Endothelial cell (in vitro differentiated cells): ENCODE results near the gene TRANK1. TPM values are rescaled to one million over a fixed set of nuclear protein-coding genes. Genes with fewer than 3 reads are reported as not detected.

Experiments
- DNase-seq: peaks from one replicate; pipeline ENCODE4 v3.0.0; 2021; ENCODE audit warnings: low spot score
- H3K27ac Mint-ChIP-seq: one replicate; pipeline ENCODE4 v1.8.0; 2021; ENCODE audit warnings: mixed read lengths, inconsistent platforms; ENCODE audit not compliant: unreplicated experiment
- H3K27me3 Mint-ChIP-seq: one replicate; pipeline ENCODE4 v1.8.0; 2021; ENCODE audit warnings: mild to moderate bottlenecking, moderate library complexity, mixed read lengths, inconsistent platforms; ENCODE audit not compliant: unreplicated experiment
- H3K36me3 Mint-ChIP-seq: one replicate; pipeline ENCODE4 v1.8.0; 2021; ENCODE audit warnings: mild to moderate bottlenecking, low read depth, mixed read lengths, inconsistent platforms; ENCODE audit not compliant: unreplicated experiment
- H3K4me1 Mint-ChIP-seq: one replicate; pipeline ENCODE4 v1.8.0; 2021; ENCODE audit warnings: mild to moderate bottlenecking, mixed read lengths, inconsistent platforms; ENCODE audit not compliant: unreplicated experiment
- H3K4me3 Mint-ChIP-seq: one replicate; pipeline ENCODE4 v1.8.0; 2021; ENCODE audit warnings: mild to moderate bottlenecking, mixed read lengths, inconsistent platforms; ENCODE audit not compliant: unreplicated experiment
- H3K9me3 Mint-ChIP-seq: one replicate; pipeline ENCODE4 v1.8.0; 2021; ENCODE audit warnings: mixed read lengths, inconsistent platforms; ENCODE audit not compliant: unreplicated experiment
- CTCF ChIP-seq: fragments of 200-600 bp; sonication (generic); IDR thresholded peaks from one replicate; pipeline ENCODE4 v1.5.0; 2021; ENCODE audit warnings: antibody characterized with exemption; ENCODE audit not compliant: unreplicated experiment
- total RNA-seq: library from RNA; stranded (reverse); fragmentation: NEBNext Ultra II Directional; extraction: Animal tissue kit (Norgen Biotek cat#: 25700); gene quantifications from one replicate; pipeline ENCODE4 v1.2.1, GENCODE V29; 2021; ENCODE audit not compliant: unreplicated experiment

TRANK1 gene
- total RNA-seq, 1 donor from 2014 or later: 2.8 TPM

- no peaks in the 10 kb centered on the region for H3K27me3 Mint-ChIP-seq
- H3K27ac Mint-ChIP-seq: no peak overlapping the region
- no peak for TF ChIP-seq CTCF
- H3K36me3 Mint-ChIP-seq: no peaks in the 10 kb centered on the region
- DNase-seq: no peak
- peaks cover 3% of the 10 kb centered on the region for H3K4me1 Mint-ChIP-seq
- H3K4me3 Mint-ChIP-seq: no peak overlapping the region
- no peaks in the 10 kb centered on the region for H3K9me3 Mint-ChIP-seq
Measured at GRCh38 chr3:36864180-36865053, 80.4 kb downstream of the TRANK1 start.

GRCh38 chr3:36862076-36862755 is 82.6 kb downstream of the TRANK1 start:
- Mint-ChIP-seq H3K27ac (no peak overlapping the region), H3K27me3 (peaks cover 2% of the 10 kb centered on the region), H3K4me3 (no peak overlapping the region), H3K4me1 (peaks cover 3% of the 10 kb centered on the region), H3K36me3 (no peaks in the 10 kb centered on the region), H3K9me3 (no peaks in the 10 kb centered on the region)
- TF ChIP-seq CTCF: no peak
- no peak for DNase-seq

GRCh38 chr3:36859494-36859893 is 85.4 kb downstream of the TRANK1 start:
- no peak for TF ChIP-seq CTCF
- H3K27me3 Mint-ChIP-seq: peaks cover 2% of the 10 kb centered on the region
- H3K27ac Mint-ChIP-seq: no peak overlapping the region
- peaks cover 3% of the 10 kb centered on the region for H3K36me3 Mint-ChIP-seq
- H3K9me3 Mint-ChIP-seq: no peaks in the 10 kb centered on the region
- H3K4me3 Mint-ChIP-seq: no peak overlapping the region
- H3K4me1 Mint-ChIP-seq: peaks cover 1% of the 10 kb centered on the region
- DNase-seq: no peak

- no peaks in the 10 kb centered on the region for H3K4me1 Mint-ChIP-seq
- H3K4me3 Mint-ChIP-seq: no peak overlapping the region
- H3K9me3 Mint-ChIP-seq: no peaks in the 10 kb centered on the region
- H3K27ac Mint-ChIP-seq: no peak overlapping the region
- no peak for TF ChIP-seq CTCF
- H3K27me3 Mint-ChIP-seq: no peaks in the 10 kb centered on the region
- H3K36me3 Mint-ChIP-seq: peaks cover 3% of the 10 kb centered on the region
- DNase-seq: no peak
Measured at GRCh38 chr3:36852071-36852470, 92.8 kb downstream of the TRANK1 start.

- no peak for DNase-seq
- Mint-ChIP-seq H3K27ac (no peak overlapping the region), H3K27me3 (peaks cover 1% of the 10 kb centered on the region), H3K9me3 (no peaks in the 10 kb centered on the region), H3K36me3 (no peaks in the 10 kb centered on the region), H3K4me1 (no peaks in the 10 kb centered on the region), H3K4me3 (no peak overlapping the region)
- no peak for TF ChIP-seq CTCF
Measured at GRCh38 chr3:36850743-36851142, 94.1 kb downstream of the TRANK1 start.
